ENCODE measurements around the gene SORCS1. TPM values are rescaled to one million over a fixed set of nuclear protein-coding genes. Genes with fewer than 3 reads are reported as not detected.

SORCS1 gene
- total RNA-seq, 1 experiment from 2014 or later: 1.7 TPM

DNA sequence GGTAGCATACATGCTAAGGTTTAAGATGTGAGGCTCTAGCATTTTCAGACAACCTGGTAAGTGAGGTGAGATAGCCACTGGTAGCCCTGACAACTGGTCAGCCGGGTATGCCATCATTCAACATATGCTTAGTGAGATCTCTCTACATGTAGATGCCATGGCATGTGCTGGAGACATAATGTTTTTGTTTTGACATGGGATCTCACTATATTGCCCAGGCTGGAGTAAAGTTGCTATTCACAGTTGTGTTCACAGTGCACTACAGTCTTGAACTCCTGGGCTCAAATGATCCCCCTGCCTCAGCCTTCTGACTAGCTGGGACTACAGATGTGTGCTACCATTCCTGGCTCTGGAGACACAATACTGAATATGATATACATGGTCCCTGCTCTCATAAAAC is 437.3 kb downstream of the SORCS1 start:
- Histone ChIP-seq H3K4ac (ENCODE audit: low read depth, low read length) (no peak overlapping the region), H2BK5ac (ENCODE audit: insufficient read length, low read length) (no peak overlapping the region), H2BK20ac (ENCODE audit: low read depth, low read length, poor library complexity, severe bottlenecking) (no peak overlapping the region), H3K23me2 (ENCODE audit: insufficient read length, low read depth, low read length, poor library complexity, severe bottlenecking) (no peaks in the 10 kb centered on the region), H3K9ac (ENCODE audit: extremely low read depth, insufficient read length, low read length) (no peak overlapping the region), H3K18ac (ENCODE audit: insufficient read length, low read depth, low read length) (no peak overlapping the region), H3K9me3 (ENCODE audit: control insufficient read depth, low read depth, low read length) (no peaks in the 10 kb centered on the region), H2AK5ac (ENCODE audit: insufficient read length, low read length) (no peak overlapping the region), H3K4me1 (ENCODE audit: insufficient read depth, low read length) (no peaks in the 10 kb centered on the region), H4K20me1 (ENCODE audit: control insufficient read depth, insufficient read depth, insufficient read length) (no peaks in the 10 kb centered on the region), H3K14ac (ENCODE audit: insufficient read depth, low read length) (no peak overlapping the region), H2BK120ac (ENCODE audit: low read depth, low read length, poor library complexity, severe bottlenecking) (no peak overlapping the region), H3K4me2 (ENCODE audit: insufficient read depth, insufficient read length, low read length) (no peak overlapping the region), H3T11ph (ENCODE audit: low read length) (no peak overlapping the region), H4K5ac (ENCODE audit: insufficient read length, low read depth, low read length) (no peak overlapping the region), H4K8ac (replicated peaks; ENCODE audit: insufficient read length, low read depth, low read length) (no peak overlapping the region), H4K91ac (ENCODE audit: insufficient read length, low read depth, low read length) (no peak overlapping the region), H3K27me3 (ENCODE audit: insufficient read depth, low read length) (no peaks in the 10 kb centered on the region), H3K79me2 (ENCODE audit: insufficient read depth, low read length) (no peaks in the 10 kb centered on the region), H3K27ac (ENCODE audit: insufficient read length, low read depth, low read length) (no peak overlapping the region), H2AFZ (ENCODE audit: low read length) (no peak overlapping the region), H2BK15ac (ENCODE audit: low read depth, low read length) (no peak overlapping the region), H3K23ac (ENCODE audit: insufficient read length, low read depth, low read length) (no peak overlapping the region), H3K79me1 (ENCODE audit: insufficient read depth, low read depth, low read length, poor library complexity, severe bottlenecking) (no peaks in the 10 kb centered on the region), H2BK12ac (ENCODE audit: insufficient read length, low read depth, low read length) (no peak overlapping the region), H3K56ac (ENCODE audit: insufficient read length, low read depth, low read length) (no peak overlapping the region)
- H3K9me3 Mint-ChIP-seq: no peaks in the 10 kb centered on the region
- H3K27me3 Mint-ChIP-seq (ENCODE audit: low read depth): no peaks in the 10 kb centered on the region
- H3K4me3 Mint-ChIP-seq: no peak overlapping the region
- no peak overlapping the region; a peak in 1 of 7 replicates for H3K27ac Mint-ChIP-seq
- H3K36me3 Mint-ChIP-seq (ENCODE audit: insufficient read depth in 1 of 3, low read depth in 3 of 3): no peaks in the 10 kb centered on the region
- DNase-seq: no peak
- TF ChIP-seq, protein P1, sequence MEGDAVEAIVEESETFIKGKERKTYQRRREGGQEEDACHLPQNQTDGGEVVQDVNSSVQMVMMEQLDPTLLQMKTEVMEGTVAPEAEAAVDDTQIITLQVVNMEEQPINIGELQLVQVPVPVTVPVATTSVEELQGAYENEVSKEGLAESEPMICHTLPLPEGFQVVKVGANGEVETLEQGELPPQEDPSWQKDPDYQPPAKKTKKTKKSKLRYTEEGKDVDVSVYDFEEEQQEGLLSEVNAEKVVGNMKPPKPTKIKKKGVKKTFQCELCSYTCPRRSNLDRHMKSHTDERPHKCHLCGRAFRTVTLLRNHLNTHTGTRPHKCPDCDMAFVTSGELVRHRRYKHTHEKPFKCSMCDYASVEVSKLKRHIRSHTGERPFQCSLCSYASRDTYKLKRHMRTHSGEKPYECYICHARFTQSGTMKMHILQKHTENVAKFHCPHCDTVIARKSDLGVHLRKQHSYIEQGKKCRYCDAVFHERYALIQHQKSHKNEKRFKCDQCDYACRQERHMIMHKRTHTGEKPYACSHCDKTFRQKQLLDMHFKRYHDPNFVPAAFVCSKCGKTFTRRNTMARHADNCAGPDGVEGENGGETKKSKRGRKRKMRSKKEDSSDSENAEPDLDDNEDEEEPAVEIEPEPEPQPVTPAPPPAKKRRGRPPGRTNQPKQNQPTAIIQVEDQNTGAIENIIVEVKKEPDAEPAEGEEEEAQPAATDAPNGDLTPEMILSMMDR (conservative IDR thresholded peaks at IDR 0.05): no peak
- no CpG with 5 or more reads among the region's 1 CpG for WGBS (ENCODE audit: extremely low coverage, insufficient read length, low lambda C conversion rate)
- peaks cover 6 to 7% of the 10 kb centered on the region in 2 experiments for H3K4me1 Mint-ChIP-seq

Measured in H9 (cell line).